Urinary bladder (tissue), 4 donors: ENCODE measurements around the gene PDRG1. TPM values are rescaled to one million over a fixed set of nuclear protein-coding genes. Genes with fewer than 3 reads are reported as not detected.

Experiments used
- DNase-seq: peaks from one replicate; pipeline ENCODE4 v3.0.0-alpha.2; 2015; ENCODE audit errors: extremely low spot score
- H3K27ac ChIP-seq: one replicate; pipeline ENCODE4 v1.5.1; 2013; ENCODE audit warnings: low read depth, mild to moderate bottlenecking, moderate library complexity
- H3K36me3 ChIP-seq: one replicate; pipeline ENCODE4 v1.6.1; 2013; ENCODE audit warnings: mild to moderate bottlenecking, moderate library complexity; ENCODE audit not compliant: insufficient read depth
- H3K4me1 ChIP-seq: one replicate; pipeline ENCODE4 v1.6.1; 2013; ENCODE audit warnings: mild to moderate bottlenecking, moderate library complexity; ENCODE audit not compliant: insufficient read depth
- H3K4me3 ChIP-seq: one replicate; pipeline ENCODE4 v1.5.1; 2013; ENCODE audit warnings: low read depth, low read length
- WGBS: extraction: QIAGEN DNeasy Blood & Tissue Kit; methylation state at CpG from one replicate; pipeline ENCODE4 v1.1.7; 2013; 5-methylcytosine and 5-hydroxymethylcytosine counted together
- polyA plus RNA-seq: library from polyadenylated mRNA; stranded (reverse); fragments of 200-250 nt; gene quantifications from one replicate; pipeline ENCODE4 v1.2.3, GENCODE V29; 2013
- small RNA-seq: library from RNA; depleted of rRNA; stranded (forward); fragments of <200 nt; gene quantifications from one replicate; pipeline ENCODE3, GENCODE V24; 2014
- total RNA-seq: library from RNA; depleted of rRNA; stranded (reverse); fragments of >200 nt; gene quantifications from one replicate; pipeline ENCODE4 v1.2.3, GENCODE V29; 2014
- donor health status: healthy with polysubstance abuse.
- donor health status: healthy.

The PDRG1 gene
- total and polyA plus RNA-seq, 2 donors, result 2.9 to 14.0 TPM

DNA sequence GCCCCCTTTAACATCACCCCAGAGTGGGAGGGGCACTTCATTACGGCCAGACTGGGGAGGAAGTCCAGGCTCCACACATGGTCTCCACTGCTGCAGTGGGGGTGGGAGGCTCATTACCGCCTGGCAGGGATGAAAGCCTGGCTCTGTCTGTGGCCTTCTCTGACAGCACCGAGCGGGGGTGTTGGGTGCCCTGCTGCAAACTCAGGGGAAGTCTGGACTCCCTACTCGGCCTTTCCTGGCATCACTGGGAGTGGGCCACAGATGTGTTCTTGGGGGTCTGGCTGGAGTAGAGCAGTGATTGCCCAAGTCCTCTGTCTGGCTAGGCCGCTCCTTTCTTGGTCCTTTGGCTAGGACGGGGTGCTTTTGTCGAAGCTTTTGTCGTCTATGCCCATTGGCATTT is 54.3 kb downstream of the PDRG1 start:
- WGBS, result 72% methylated on average over 9 of the region's 9 CpGs
- DNase-seq, result no peak
- Histone ChIP-seq H3K27ac (no peak overlapping the region), H3K4me3 (no peak overlapping the region), H3K36me3 (no peaks in the 10 kb centered on the region), H3K4me1 (no peaks in the 10 kb centered on the region)

DNA sequence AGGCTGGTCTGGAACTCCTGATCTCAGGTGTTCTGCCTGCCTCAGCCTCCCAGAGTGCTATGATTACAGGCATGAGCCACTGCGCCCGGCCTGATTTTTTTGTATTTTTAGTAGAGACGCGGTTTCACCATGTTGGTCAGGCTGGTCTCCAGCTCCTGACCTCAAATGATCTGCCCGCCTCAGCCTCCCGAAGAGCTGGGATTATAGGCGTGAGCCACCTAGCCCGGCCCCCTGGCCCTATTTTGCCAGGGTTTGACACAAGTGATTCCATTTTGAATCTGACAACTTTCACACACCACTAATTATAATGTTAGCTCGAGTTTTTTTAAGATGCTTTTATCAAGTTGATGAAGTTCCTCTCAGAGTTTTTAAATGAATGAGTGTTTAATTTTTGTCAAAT is 55.8 kb downstream of the PDRG1 start:
- no peak overlapping the region for H3K4me3 ChIP-seq
- no peak for DNase-seq
- WGBS, result 93% methylated on average over 9 of the region's 9 CpGs
- no peaks in the 10 kb centered on the region for H3K36me3 ChIP-seq
- no peak overlapping the region for H3K27ac ChIP-seq
- no peaks in the 10 kb centered on the region for H3K4me1 ChIP-seq

DNA sequence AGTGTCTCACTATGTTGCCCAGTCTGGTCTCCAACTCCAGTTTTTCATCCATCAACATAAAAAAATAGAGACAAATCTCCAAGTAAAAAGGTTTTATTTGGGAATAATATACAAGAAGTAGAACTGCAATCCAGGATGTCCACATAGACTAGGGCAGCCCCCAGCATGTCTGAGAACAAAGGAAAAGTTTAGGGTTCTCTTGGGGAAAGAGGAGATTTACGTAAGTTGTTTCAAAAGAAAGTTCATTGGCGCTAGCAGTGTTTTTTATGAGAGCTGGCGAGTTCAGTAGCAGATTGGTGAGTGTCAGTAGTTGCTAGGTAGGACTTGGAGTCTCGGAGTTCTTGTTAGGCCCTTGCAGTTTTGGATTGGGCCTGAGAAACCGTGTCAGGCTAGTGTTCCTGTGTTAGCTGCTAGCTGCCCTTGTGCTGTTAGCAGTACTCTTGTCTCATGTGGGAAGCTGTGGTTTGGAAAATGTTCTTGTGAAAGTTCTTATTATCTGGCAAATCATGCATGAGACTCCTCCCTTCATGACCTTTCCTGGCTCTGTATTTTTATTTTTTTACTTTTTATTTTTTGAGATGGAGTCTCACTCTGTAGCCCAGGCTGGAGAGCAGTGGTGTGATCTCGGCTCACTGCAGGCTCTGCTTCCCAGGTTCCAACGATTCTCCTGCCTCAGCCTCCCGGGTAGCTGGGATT is 56.7 kb downstream of the PDRG1 start:
- no peak overlapping the region for H3K27ac ChIP-seq
- no peaks in the 10 kb centered on the region for H3K36me3 ChIP-seq
- WGBS, result 46% methylated on average over 8 of the region's 8 CpGs
- no peaks in the 10 kb centered on the region for H3K4me1 ChIP-seq
- no peak overlapping the region for H3K4me3 ChIP-seq
- DNase-seq, result no peak

Small RNA genes lying within 50 kb of the gene (small RNA-seq; reads per million reads assigned to genes)
- not detected for gene RNU1-94P

Other genes with a start within 250 kb of the PDRG1 start
- 24.2 TPM for gene BCL2L1, start 229.2 kb downstream of the PDRG1 start, total RNA-seq
- 61.3 TPM for gene BCL2L1, start 229.2 kb downstream of the PDRG1 start, polyA plus RNA-seq
- gene TPX2, start 212.8 kb downstream of the PDRG1 start, total RNA-seq, result 22.7 TPM
- gene TPX2, start 212.8 kb downstream of the PDRG1 start, polyA plus RNA-seq, result 0.84 TPM
- 1.7 TPM for gene MYLK2, start 132.7 kb downstream of the PDRG1 start, total RNA-seq
- not detected for gene MYLK2, start 132.7 kb downstream of the PDRG1 start, polyA plus RNA-seq
- gene FOXS1, start 106.4 kb downstream of the PDRG1 start, total RNA-seq, result 4.7 TPM
- gene FOXS1, start 106.4 kb downstream of the PDRG1 start, polyA plus RNA-seq, result 1.7 TPM
- gene DUSP15, start 81.5 kb downstream of the PDRG1 start, total RNA-seq, result 1.4 TPM
- gene DUSP15, start 81.5 kb downstream of the PDRG1 start, polyA plus RNA-seq, result 4.0 TPM
- 0.26 TPM for gene TTLL9, start 81.4 kb downstream of the PDRG1 start, total RNA-seq
- 0.20 TPM for gene TTLL9, start 81.4 kb downstream of the PDRG1 start, polyA plus RNA-seq
- gene XKR7, start 16.1 kb upstream of the PDRG1 start, total RNA-seq, result 0.05 TPM
- 0.03 TPM for gene XKR7, start 16.1 kb upstream of the PDRG1 start, polyA plus RNA-seq
- gene CCM2L, start 58.4 kb upstream of the PDRG1 start, total RNA-seq, result 5.8 TPM
- 9.3 TPM for gene CCM2L, start 58.4 kb upstream of the PDRG1 start, polyA plus RNA-seq
- gene HCK, start 100.2 kb upstream of the PDRG1 start, total RNA-seq, result 8.3 TPM
- 12.2 TPM for gene HCK, start 100.2 kb upstream of the PDRG1 start, polyA plus RNA-seq
- 23.2 TPM for gene TM9SF4, start 157.7 kb upstream of the PDRG1 start, total RNA-seq
- gene TM9SF4, start 157.7 kb upstream of the PDRG1 start, polyA plus RNA-seq, result 36.3 TPM